GM21825 (cell line): ENCODE results near the gene ZDHHC13.

ENCODE experiments used
- ATAC-seq: cut with Tn5 transposase; IDR thresholded peaks from one replicate; pipeline ENCODE4 v1.9.1; 2021; ENCODE audit warnings: mild to moderate bottlenecking, moderate library complexity; ENCODE audit not compliant: unreplicated experiment

Gene ZDHHC13

GRCh38 chr11:19164230-19164855 lies 47.4 kb downstream of the ZDHHC13 start:
- no peak for ATAC-seq

DNA sequence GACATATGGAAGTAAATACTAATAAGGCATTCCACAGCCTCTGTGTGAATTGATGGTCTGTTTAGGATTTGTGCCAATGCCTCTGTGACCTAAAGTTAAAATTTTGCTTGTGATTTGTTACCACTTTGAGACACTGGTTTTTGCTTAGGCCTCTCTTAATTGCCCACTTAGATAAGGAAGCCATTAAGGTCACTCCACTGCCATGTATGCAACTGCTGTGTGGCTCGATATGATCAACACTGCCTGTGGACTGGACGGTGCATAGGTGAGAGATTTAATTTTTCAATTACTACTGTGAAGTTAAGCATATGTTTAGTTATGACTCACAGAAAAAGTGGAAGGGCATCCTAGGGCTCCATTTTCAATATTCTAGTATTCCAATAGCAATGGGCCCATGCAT lies 47.9 kb downstream of the ZDHHC13 start:
- no peak for ATAC-seq

GRCh38 chr11:19168090-19168489 lies 51.1 kb downstream of the ZDHHC13 start:
- ATAC-seq, result no peak

DNA sequence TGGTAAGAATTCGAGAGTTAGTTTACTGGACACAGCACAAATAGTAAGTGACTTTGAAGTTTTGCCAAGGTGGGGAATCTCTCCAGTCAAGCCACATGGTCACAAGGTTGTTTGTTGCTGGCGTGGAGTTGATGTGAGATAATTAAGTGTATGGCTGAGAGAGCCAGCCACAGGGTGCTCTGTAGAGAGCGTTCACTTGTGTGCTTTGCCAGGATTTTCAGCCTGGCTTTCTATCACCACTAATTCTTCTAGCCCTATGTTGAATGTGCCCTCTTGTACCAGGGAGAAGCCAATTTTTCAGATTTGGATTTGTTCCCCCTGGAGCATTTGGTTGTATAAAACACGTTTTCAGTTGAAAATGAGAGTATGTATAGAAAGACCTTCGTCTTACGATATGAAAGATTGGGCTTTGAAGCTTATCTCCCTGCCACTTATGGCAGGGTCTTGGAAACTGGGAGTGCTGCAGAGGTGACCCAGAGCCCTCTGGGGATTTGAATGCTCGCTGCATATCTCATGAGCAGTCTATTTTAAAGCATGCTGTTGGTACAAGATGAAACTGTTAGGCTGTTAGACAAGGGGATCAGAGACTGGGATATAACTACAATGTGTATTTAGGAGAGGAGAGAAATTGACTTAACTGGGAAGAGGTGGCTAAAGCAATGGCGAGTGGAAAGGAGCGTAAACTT lies 56.2 kb downstream of the ZDHHC13 start:
- ATAC-seq, result no peak

GRCh38 chr11:19173964-19174638 lies 57.1 kb downstream of the ZDHHC13 start:
- ATAC-seq, result no peak

- no peak for ATAC-seq
Measured at GRCh38 chr11:19176629-19177186, 59.7 kb downstream of the ZDHHC13 start.

- no peak for ATAC-seq
Measured at GRCh38 chr11:19181531-19182261, 64.7 kb downstream of the ZDHHC13 start.

DNA sequence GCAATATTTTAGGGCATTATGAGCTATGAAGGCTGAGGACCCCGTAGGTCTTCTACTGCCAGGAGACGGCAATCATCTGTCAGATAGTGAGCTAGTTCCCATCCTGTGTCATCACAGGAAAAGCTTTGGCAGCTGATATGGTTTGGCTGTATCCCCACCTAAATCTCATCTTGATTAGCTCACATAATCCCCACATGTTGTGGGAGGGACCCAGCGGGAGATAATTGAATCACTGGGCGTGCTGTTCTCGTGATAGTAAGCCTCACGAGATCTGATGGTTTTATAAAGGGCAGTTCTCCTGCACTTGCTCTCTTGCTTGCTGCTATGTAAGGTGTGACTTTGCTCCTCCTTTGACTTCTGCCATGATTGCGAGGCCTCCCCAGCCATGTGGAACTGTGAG lies 66.7 kb downstream of the ZDHHC13 start:
- ATAC-seq, result no peak

DNA sequence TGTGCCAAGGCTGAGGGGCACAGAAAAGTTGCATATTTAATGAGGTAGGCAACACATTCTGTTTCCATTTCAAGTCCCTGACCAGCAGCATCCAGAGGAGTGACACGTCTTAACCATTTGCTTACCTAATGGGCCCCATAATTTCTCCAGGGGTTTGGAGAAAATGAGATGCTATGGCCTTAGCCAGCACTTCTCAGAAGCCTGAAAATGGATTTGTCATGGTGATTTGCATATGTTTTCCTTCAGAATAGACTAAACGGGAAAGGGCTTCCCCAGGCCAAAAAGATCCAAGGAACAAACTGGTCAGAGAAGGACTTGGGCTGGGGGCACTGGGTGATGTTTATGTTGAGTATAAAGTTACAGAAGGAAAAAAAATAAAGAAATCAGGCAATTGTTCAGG lies 68.1 kb downstream of the ZDHHC13 start:
- ATAC-seq, result no peak

GRCh38 chr11:19185516-19186052 lies 68.6 kb downstream of the ZDHHC13 start:
- no peak for ATAC-seq

- no peak for ATAC-seq
Measured at GRCh38 chr11:19187114-19187832, 70.3 kb downstream of the ZDHHC13 start.

- no peak for ATAC-seq
Measured at GRCh38 chr11:19187833-19188258, 70.9 kb downstream of the ZDHHC13 start.

- no peak for ATAC-seq
Measured at GRCh38 chr11:19191530-19192169, 74.7 kb downstream of the ZDHHC13 start.

- no peak for ATAC-seq
Measured at GRCh38 chr11:19193916-19194315, 76.9 kb downstream of the ZDHHC13 start.

DNA sequence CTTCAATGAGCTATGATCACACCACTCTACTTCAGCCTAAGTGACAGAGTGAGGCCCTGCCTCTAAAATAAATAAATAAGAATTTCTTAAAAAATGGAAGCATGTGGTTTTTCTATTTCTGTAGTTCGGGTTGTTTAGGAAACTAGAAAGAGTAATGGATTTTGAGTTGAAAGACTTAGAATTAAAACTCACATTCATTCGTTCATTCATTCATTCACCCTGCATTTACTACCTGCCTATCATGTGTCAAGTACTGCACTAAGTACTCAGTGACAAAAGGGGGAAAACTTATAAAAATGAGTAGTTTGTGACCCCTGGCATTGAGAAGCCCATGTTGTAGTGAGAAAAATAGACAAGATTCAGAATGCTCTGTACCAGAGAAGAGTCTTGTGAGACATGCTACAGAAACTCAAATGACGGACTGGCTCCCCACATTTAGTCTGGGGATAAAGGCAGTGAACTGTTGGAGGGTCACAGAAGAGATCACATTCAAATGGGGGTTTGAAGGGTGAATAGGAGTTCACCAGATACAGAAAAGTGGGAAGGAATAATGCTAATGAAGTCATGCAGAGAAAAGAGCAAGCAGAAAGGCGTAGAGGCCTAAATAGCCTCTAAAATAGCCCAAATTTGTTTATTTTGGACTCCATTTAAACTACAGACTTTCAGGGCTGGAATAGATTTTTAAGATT lies 77.8 kb downstream of the ZDHHC13 start:
- ATAC-seq, result no peak

DNA sequence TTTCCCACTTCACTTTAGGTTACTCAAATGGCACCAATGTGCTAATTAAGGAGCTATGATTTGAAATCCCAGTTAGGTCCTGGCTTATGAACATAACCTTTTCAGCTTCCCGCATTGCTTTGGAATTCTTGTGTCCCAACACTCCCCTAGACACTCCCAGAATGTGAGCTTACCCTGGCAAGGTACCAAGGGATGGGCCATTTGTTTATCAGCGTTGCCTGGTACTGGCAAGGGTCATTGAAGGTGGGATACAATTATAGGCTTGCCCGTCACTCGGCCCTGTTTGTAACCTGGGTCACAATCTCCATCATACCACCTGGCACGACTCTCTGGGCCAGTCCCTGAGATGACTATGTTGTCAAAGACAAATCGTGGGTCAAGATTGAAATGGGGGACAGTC lies 79.5 kb downstream of the ZDHHC13 start:
- ATAC-seq, result no peak

- ATAC-seq, result no peak
Measured at GRCh38 chr11:19199048-19199447, 82.1 kb downstream of the ZDHHC13 start.

- ATAC-seq, result no peak
Measured at GRCh38 chr11:19199771-19200170, 82.8 kb downstream of the ZDHHC13 start.
